T follicular helper cell (primary cell): ENCODE measurements around the gene SPATA9.
"Not testable (repeated sequence)": the region's sequence is repeated elsewhere in the genome, so short reads cannot be mapped to it uniquely, and the experiment has no call there.

Experiments
- DNase-seq: peaks from one replicate; pipeline ENCODE4 v3.0.0-alpha.2; 2020; ENCODE audit warnings: low read depth

Gene SPATA9

GRCh38 chr5:95646226-95646568, 36.6 kb downstream of the SPATA9 start:
- not testable (repeated sequence) for DNase-seq

DNA sequence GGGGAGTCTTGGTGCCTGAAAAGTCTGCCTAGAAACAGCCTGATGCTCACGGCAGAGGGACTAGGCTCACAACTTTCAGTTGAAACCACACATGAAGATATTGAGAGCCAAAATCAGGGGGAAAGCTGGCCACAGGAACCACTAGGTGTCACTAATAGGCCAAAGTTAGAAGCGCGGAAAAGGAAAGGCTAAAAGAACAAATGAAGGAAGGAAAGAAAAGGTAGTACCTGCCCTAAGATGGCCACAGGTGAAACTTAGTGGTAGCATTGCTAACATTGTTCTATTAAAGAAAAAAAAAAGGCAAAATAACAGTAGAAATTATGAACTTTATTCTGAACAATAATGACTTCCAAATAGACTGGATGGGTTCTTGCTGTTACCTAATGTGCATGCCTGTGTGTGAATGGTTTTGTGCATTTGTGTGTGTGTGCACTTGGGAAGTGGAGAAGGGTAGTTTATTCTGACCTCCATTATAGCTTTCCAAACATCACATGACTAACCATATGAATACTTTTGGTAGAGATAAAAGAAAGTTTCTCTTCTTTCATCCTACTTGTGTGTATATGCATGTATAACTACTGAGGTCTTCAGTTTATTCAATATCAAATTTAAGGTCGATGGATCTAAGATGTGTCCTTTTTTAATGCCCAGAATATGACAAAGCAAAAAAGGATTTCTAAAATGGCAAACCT, 38.3 kb downstream of the SPATA9 start:
- DNase-seq = no peak

DNA sequence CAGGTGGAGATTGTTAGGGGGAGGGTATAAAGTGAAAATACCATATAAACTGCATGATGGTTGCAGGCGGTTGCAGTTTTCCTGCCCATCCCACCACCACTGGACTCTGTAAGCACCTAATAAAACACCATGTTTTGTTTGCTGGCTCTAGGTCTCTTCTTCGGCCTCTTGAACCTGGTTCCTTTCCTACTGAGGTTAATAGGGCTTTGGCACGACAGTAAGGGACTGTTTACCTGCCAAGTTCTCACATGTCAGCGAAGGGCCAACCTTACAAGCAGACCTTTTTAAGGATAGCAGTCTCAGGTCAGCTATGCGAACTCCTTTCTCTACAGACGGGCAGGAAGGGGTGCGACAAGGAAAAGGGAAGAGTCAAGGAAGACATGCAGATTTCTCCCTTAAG, 39.6 kb downstream of the SPATA9 start:
- DNase-seq = no peak

- DNase-seq = no peak
Measured at GRCh38 chr5:95641741-95642220, 41.0 kb downstream of the SPATA9 start.

GRCh38 chr5:95638632-95639031, 44.2 kb downstream of the SPATA9 start:
- DNase-seq = no peak

DNA sequence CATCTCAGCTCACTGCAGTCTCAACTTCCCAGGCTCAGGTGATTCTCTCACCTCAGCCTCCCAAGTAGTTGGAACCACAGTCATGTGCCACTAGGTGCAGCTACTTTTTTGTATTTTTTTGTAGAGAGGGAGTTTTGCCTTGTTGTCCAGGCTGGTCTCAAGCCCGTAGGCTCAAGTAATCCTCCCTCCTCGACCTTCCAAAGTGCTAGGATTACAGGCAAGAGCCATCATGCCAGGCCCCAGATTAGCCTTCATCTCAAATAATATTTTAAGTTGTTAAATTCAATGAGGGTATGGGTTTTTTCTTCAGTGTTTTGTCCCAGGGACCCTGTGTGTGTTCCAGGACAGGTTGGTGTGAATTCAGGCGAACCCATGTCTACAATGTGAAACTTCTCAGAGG, 48.7 kb downstream of the SPATA9 start:
- no peak for DNase-seq

GRCh38 chr5:95633671-95634070, 49.1 kb downstream of the SPATA9 start:
- DNase-seq = no peak

GRCh38 chr5:95632942-95633341, 49.8 kb downstream of the SPATA9 start:
- DNase-seq = not testable (repeated sequence)

DNA sequence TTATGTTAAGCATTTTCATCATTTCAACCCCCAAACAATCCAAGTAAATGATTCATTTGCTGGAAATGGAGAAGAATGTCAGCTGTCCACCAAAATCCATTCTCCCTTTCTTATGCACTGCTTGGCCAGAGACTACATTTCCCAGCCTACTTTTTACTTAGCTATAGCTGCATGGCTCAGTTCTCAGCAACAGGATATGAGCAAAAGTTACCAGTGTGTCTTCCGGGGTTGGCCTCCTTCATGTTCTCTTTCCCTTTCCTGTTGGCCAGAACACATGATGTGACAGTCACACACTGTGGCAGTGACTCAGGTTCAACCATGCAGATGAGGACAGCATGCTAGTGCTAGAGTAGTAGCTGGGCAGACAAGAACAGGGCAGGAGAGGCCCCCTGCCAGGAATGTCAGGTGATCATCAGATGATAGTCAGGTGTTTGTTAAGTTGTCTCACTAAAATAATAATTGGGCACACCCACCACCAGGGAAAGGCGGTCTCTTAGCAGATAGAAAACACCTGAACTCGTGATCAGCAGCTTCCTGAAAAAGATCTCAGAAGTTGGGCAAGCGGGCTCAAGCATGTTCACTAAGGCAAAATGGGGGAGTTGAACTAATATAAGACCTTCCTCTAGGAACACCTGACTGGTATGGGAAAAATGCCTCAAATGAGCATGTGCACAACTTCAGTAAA, 50.7 kb downstream of the SPATA9 start:
- peak; percentile 59 for DNase-seq

- DNase-seq = no peak
Measured at GRCh38 chr5:95631255-95631958, 51.4 kb downstream of the SPATA9 start.

DNA sequence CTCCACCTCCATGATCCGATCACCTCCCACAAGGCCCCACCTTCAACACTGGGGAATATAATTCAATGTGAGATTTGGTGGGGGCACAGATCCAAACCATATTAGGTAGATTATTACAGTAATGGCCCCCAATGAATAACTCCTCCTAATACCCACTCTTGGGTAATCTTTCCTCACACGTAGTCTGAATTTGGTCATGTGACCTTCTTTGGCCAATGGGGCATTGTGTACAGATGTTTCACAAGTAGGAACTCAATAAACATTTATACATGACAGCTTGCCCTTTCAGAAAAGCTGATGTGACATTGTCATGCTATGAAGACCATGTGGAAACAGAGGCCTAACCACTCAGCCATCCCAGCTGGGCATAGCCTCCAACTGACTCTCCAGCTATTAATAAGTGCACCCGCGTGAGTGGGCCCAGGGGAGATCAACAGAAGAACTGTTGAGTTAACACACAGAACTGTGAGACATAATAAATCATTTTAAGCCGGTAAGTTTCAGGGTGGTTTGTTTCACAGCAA, 52.3 kb downstream of the SPATA9 start:
- no peak for DNase-seq

GRCh38 chr5:95628933-95629332, 53.9 kb downstream of the SPATA9 start:
- DNase-seq = no peak

GRCh38 chr5:95627971-95628810, 54.6 kb downstream of the SPATA9 start:
- no peak for DNase-seq

GRCh38 chr5:95626701-95627100, 56.1 kb downstream of the SPATA9 start:
- no peak for DNase-seq

GRCh38 chr5:95624368-95624767, 58.4 kb downstream of the SPATA9 start:
- no peak for DNase-seq

DNA sequence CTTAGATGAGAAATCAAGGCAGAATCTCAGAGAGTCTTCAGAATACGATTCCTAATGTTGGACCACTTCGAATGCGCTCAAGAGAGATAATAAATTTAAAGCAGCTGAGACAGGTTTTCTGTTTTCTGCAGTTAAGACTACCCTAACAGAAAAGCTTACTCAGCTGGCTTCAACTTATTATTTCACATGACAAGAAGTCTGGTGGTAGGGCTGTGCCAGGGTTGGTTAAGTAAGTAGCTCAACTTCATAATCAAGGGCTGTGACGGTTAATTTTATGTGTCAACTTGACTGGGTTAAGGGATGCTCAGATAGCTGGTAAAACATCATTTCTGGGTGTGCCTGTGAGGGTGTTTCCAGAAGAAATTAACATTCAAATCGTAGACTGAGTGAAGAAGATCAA, 59.1 kb downstream of the SPATA9 start:
- DNase-seq = no peak

- DNase-seq = peak; percentile 9
Measured at GRCh38 chr5:95621839-95622629, 60.8 kb downstream of the SPATA9 start.

DNA sequence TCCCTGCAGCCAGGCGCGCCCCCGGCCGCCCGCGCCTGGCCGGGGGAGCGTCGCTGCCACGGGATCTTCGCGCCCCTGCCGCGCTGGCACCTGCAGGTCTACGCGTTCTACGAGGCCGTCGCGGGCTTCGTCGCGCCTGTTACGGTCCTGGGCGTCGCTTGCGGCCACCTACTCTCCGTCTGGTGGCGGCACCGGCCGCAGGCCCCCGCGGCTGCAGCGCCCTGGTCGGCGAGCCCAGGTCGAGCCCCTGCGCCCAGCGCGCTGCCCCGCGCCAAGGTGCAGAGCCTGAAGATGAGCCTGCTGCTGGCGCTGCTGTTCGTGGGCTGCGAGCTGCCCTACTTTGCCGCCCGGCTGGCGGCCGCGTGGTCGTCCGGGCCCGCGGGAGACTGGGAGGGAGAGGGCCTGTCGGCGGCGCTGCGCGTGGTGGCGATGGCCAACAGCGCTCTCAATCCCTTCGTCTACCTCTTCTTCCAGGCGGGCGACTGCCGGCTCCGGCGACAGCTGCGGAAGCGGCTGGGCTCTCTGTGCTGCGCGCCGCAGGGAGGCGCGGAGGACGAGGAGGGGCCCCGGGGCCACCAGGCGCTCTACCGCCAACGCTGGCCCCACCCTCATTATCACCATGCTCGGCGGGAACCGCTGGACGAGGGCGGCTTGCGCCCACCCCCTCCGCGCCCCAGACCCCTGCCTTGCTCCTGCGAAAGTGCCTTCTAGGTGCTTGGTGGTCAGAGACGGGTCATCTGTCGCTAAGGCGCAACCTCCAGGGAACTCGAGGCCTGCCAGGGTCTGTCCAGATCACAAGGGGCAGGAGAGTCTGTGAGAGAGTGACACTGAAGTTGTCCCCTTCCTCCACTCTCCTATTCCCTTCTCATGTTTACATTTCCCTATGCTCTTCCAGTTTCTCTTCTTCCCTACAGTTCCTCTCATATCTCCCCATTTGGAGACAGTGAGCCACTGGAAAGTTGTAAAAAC, 61.6 kb downstream of the SPATA9 start:
- DNase-seq = peak; percentile 20

GRCh38 chr5:95620030-95620869, 62.5 kb downstream of the SPATA9 start, which contains the start of gene GPR150:
GPR150 (plus strand) TSS chr5:95620087; CDS start chr5:95620276, 189 bp downstream.
- DNase-seq = peak; percentile 37
